WTC11 (cell line): ENCODE data around the gene STN1. TPM values are rescaled to one million over a fixed set of nuclear protein-coding genes. Genes with fewer than 3 reads are reported as not detected.

Experiments used
- ATAC-seq: fragments of 200-7000 bp; cut with Tn5 transposase; 2 replicates; pipeline ENCODE4 v1.10.0; 2021; ENCODE audit warnings: mild to moderate bottlenecking, moderate library complexity
- CTCF ChIA-PET: fragments of 300-600 bp; sonication (Branson Sonifier 250); formaldehyde crosslinking; loops from one replicate; lab custom pipeline; 2021; ENCODE audit warnings: antibody characterized with exemption; lab: Charles Lee
- POLR2A ChIA-PET: fragments of 350-600 bp; sonication (Branson Sonifier 250); formaldehyde crosslinking; loops from one replicate; lab custom pipeline; 2021; ENCODE audit warnings: antibody characterized with exemption; lab: Charles Lee
- DNase-seq: peaks from one replicate; pipeline ENCODE4 v3.0.0; 2021; ENCODE audit warnings: low spot score
- H3K27ac Mint-ChIP-seq: 2 replicates; pipeline ENCODE4 v1.8.0; 2021; ENCODE audit warnings: mixed read lengths
- H3K27me3 Mint-ChIP-seq: 2 replicates; pipeline ENCODE4 v1.8.0; 2021; ENCODE audit warnings: low read depth, mild to moderate bottlenecking, moderate library complexity, mixed read lengths
- H3K36me3 Mint-ChIP-seq: 2 replicates; pipeline ENCODE4 v1.8.0; 2021; ENCODE audit warnings: mixed read lengths
- H3K4me1 Mint-ChIP-seq: 2 replicates; pipeline ENCODE4 v1.8.0; 2022; ENCODE audit warnings: mixed read lengths
- H3K4me3 Mint-ChIP-seq: 2 replicates; pipeline ENCODE4 v1.8.0; 2021; ENCODE audit warnings: mild to moderate bottlenecking, moderate library complexity, mixed read lengths
- H3K9me3 Mint-ChIP-seq: 2 replicates; pipeline ENCODE4 v1.8.0; 2021; ENCODE audit warnings: mixed read lengths
- AFF4 ChIP-seq: sonication (generic); formaldehyde crosslinking; IDR thresholded peaks from 2 replicates; pipeline ENCODE4 v1.8.1; 2023; ENCODE audit warnings: mild to moderate bottlenecking, missing genetic modification reagents, borderline replicate concordance
- E2F4 ChIP-seq: sonication (generic); formaldehyde crosslinking; IDR thresholded peaks from 2 replicates; pipeline ENCODE4 v1.8.1; 2022; ENCODE audit warnings: low read depth, mild to moderate bottlenecking, moderate library complexity, missing genetic modification reagents, borderline replicate concordance
- FOXP4 ChIP-seq: sonication (generic); formaldehyde crosslinking; IDR thresholded peaks from 2 replicates; pipeline ENCODE4 v1.8.0; 2022; ENCODE audit warnings: mild to moderate bottlenecking, missing genetic modification reagents
- HMGA2 ChIP-seq: fragments of 250-450 bp; sonication (Bioruptor Pico); IDR thresholded peaks from 2 replicates; pipeline ENCODE4 v1.4.0; 2021; ENCODE audit warnings: mild to moderate bottlenecking, moderate library complexity
- IRF2 ChIP-seq: sonication (generic); formaldehyde crosslinking; IDR thresholded peaks from 2 replicates; pipeline ENCODE4 v1.8.0; 2022; ENCODE audit warnings: low read depth, missing genetic modification reagents, borderline replicate concordance
- MAX ChIP-seq: sonication (generic); formaldehyde crosslinking; IDR thresholded peaks from 2 replicates; pipeline ENCODE4 v1.8.0; 2022; ENCODE audit warnings: mild to moderate bottlenecking, missing genetic modification reagents
- MLX ChIP-seq: sonication (generic); formaldehyde crosslinking; IDR thresholded peaks from 2 replicates; pipeline ENCODE4 v1.8.1; 2023; ENCODE audit warnings: mild to moderate bottlenecking, missing genetic modification reagents, moderate library complexity
- NFYB ChIP-seq: sonication (generic); formaldehyde crosslinking; conservative IDR thresholded peaks from 2 replicates; pipeline ENCODE4 v1.8.0; 2022; ENCODE audit warnings: low read depth, missing genetic modification reagents
- NR3C1 ChIP-seq: sonication (generic); formaldehyde crosslinking; conservative IDR thresholded peaks from 2 replicates; pipeline ENCODE4 v1.8.1; 2023; ENCODE audit warnings: low read depth, mild to moderate bottlenecking, missing genetic modification reagents
- RELA ChIP-seq: sonication (generic); formaldehyde crosslinking; IDR thresholded peaks from 2 replicates; pipeline ENCODE4 v1.8.1; 2022; ENCODE audit warnings: missing genetic modification reagents, mild to moderate bottlenecking, borderline replicate concordance
- SOX15 ChIP-seq: fragments of 250-450 bp; sonication (Bioruptor Pico); IDR thresholded peaks from 2 replicates; pipeline ENCODE4 v1.9.0; 2021; ENCODE audit warnings: mild to moderate bottlenecking
- TCF7 ChIP-seq: sonication (generic); formaldehyde crosslinking; IDR thresholded peaks from 2 replicates; pipeline ENCODE4 v1.8.0; 2022; ENCODE audit warnings: mild to moderate bottlenecking, low read depth, missing genetic modification reagents, moderate library complexity
- TEAD4 ChIP-seq: sonication (generic); formaldehyde crosslinking; IDR thresholded peaks from 2 replicates; pipeline ENCODE4 v1.8.0; 2022; ENCODE audit warnings: mild to moderate bottlenecking, missing genetic modification reagents
- USF1 ChIP-seq: sonication (generic); formaldehyde crosslinking; IDR thresholded peaks from 2 replicates; pipeline ENCODE4 v1.8.0; 2022; ENCODE audit warnings: mild to moderate bottlenecking, missing genetic modification reagents
- ZBTB21 ChIP-seq: sonication (generic); formaldehyde crosslinking; IDR thresholded peaks from 2 replicates; pipeline ENCODE4 v1.8.1; 2023; ENCODE audit warnings: mild to moderate bottlenecking, missing genetic modification reagents, borderline replicate concordance
- ZMAT4 ChIP-seq: fragments of 250-450 bp; sonication (Bioruptor Pico); IDR thresholded peaks from 2 replicates; pipeline ENCODE4 v1.9.0; 2021; ENCODE audit warnings: mild to moderate bottlenecking
- ZNF121 ChIP-seq: sonication (generic); formaldehyde crosslinking; IDR thresholded peaks from 2 replicates; pipeline ENCODE4 v1.8.0; 2023; ENCODE audit warnings: missing genetic modification reagents
- ZNF232 ChIP-seq: sonication (generic); formaldehyde crosslinking; IDR thresholded peaks from 2 replicates; pipeline ENCODE4 v1.8.0; 2022; ENCODE audit warnings: mild to moderate bottlenecking, missing genetic modification reagents
- ZNF512 ChIP-seq: sonication (generic); formaldehyde crosslinking; IDR thresholded peaks from 2 replicates; pipeline ENCODE4 v1.8.1; 2022; ENCODE audit warnings: missing genetic modification reagents, borderline replicate concordance
- total RNA-seq: library from RNA; stranded (reverse); gene quantifications from 3 replicates; pipeline ENCODE4 v1.2.3, GENCODE V29; 2021

STN1 gene
- total RNA-seq, 1 experiment from 2014 or later = 13.9 TPM

GRCh38 chr10:103932971-103933370, 15.0 kb upstream of the STN1 start:
- DNase-seq = no peak
- no peaks in the 10 kb centered on the region for H3K36me3 Mint-ChIP-seq
- ChIA-PET POLR2A (no interaction called here), CTCF (no interaction called here)
- peaks cover 18% of the 10 kb centered on the region for H3K4me1 Mint-ChIP-seq
- TF ChIP-seq ZNF121 (CRISPR knock-in tag) (no peak), USF1 (no peak), SOX15 (no peak), MAX (CRISPR knock-in tag) (no peak), NR3C1 (CRISPR knock-in tag) (no peak)
- H3K9me3 Mint-ChIP-seq = no peaks in the 10 kb centered on the region; the same call in 1 of the 2 replicates
- no peaks in the 10 kb centered on the region for H3K27me3 Mint-ChIP-seq
- H3K27ac Mint-ChIP-seq = no peak overlapping the region
- no peak overlapping the region for H3K4me3 Mint-ChIP-seq
- ATAC-seq = no peak

- H3K27ac Mint-ChIP-seq = no peak overlapping the region
- TF ChIP-seq E2F4 (no peak), AFF4 (no peak), ZMAT4 (CRISPR knock-in tag) (no peak), HMGA2 (CRISPR knock-in tag) (no peak), NFYB (CRISPR knock-in tag) (no peak), MLX (CRISPR knock-in tag) (no peak), ZNF512 (no peak), IRF2 (CRISPR knock-in tag) (no peak), FOXP4 (CRISPR knock-in tag) (no peak), TEAD4 (CRISPR knock-in tag) (no peak), TCF7 (CRISPR knock-in tag) (no peak), ZNF232 (no peak), ZBTB21 (CRISPR knock-in tag) (no peak), RELA (CRISPR knock-in tag) (no peak)
- no peak overlapping the region for H3K4me3 Mint-ChIP-seq
- no peaks in the 10 kb centered on the region; the same call in 1 of the 2 replicates for H3K9me3 Mint-ChIP-seq
- no peaks in the 10 kb centered on the region for H3K27me3 Mint-ChIP-seq
- ChIA-PET POLR2A (no interaction called here), CTCF (no interaction called here)
- no peaks in the 10 kb centered on the region for H3K36me3 Mint-ChIP-seq
- peaks cover 18% of the 10 kb centered on the region for H3K4me1 Mint-ChIP-seq
- DNase-seq (no peak), ATAC-seq (no peak)
These were observed 14.3 kb upstream of the STN1 start for GRCh38 chr10:103932271-103932670.
